NCI-H1092 treated with DMSO at 0.1 percent for 48 hours (cell line): Measurements from ENCODE around the gene EPSTI1.

ENCODE experiments used
- DNase-seq: peaks from one replicate; lab custom pipeline; 2025; lab: John Stamatoyannopoulos, UW

The EPSTI1 gene

DNA sequence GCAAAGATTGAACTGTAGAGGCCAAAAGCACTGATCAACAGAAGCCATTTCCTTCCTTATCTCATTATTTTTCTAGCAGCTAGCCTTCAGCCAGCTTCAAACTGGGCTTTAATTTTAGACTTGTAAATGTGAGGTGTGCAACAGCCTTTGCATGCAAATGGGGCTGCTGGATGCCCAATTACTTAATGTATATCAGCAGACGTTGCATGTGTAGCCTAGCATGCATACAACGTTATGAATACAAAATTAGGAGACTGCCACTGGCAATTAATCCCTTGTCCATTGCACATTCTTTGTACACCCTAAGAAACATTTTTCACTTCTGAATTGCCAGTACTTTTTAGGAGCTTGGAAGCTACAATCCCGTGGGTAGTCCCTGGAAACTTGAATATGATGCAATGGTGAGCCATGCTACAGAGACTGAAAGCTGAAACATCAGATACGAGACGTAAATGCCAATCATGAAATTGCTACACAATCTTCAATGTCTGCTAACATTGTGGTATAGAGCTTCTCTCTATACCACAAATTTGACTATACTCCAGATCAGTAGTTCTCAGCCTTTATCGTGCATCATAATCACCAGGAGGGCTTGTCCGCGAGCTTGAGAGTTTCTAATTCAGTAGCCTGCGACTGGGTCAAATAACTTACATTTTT is 20.2 kb downstream of the EPSTI1 start:
- no peak for DNase-seq

DNA sequence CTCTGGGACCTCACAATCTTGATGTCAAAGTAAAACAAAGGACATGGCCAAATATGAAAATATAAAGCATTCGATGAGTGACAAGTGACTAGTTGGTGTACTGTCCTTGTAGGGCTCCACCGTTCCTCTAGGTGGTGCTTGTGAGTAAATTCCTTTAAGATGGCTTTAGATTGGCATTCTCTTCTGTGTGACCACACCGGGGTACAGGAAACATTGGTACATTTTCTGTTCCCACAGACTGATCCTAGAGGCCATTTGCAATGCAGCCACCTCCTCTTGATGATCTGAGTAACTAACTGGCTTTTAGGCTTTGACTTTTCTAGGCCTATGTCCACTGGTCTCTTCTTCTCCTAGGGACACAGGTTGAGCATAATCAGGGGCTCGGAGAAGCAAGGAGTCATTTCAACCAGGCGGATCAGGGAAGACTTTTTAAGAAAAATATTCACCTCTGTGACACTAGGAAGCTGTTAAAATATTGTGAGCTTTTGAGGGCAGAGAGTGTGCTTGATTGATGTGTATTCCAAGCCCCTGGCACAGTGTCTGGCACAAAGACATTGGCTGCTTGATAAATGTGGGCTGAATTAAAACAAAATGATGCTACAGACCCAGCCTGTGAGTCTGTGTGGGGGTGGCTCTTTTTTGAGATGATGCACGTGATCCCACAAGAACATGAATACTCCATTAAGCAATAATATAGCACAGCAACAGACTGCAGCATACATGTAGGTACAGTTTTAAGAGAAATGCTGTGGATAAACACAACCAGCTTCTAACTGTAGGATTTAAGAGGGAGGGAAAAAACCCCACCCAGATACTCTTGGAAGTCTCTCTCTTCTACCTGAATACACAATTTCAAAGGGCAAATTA is 21.0 kb downstream of the EPSTI1 start:
- DNase-seq, result peak; percentile 18

DNA sequence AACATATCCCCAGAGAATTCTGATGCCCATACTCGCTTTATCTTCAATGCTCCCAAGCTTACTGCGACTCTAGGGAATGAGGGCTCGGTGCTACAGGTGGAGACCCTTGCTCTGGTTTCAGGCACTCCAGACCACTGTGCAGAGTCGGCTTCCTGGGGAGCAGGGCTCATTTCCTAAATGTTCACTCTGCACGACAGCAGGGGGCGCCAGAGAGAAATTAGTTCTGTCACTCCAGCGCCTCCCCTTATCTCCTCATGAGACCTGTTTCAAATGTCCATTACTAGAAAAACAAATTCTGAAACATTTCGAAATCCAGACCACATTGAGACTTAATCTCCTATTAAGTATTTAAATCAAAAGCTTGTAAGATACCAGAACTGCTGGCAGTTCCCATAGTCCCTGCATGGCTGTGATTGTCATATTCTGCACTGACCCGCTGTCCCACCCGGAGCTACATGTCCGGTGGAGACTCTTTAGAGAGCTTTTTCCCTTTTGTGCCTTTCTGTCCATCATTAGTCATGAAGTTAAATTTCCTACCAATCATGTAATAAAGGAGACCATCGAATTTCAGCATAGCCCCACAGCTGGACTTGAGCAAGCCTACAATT is 22.4 kb downstream of the EPSTI1 start:
- peak; percentile 50 for DNase-seq

DNA sequence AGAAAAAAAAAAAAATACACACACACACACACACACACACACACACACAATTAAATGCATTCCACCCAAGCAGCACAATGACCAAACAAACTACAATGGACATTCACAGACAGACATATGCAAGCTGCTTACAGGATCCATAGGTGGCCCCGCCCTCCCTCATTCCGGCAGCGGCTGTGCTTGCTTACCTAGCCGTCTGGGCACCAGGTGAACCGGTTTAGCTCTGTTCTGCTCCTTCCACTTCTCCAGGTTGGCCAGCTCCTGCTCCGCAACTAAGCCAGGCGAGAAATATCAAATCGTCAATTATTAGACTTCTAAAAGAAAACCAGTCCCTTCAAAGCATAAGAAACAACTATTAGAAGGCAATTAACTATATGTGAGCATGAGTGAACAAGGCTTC is 23.1 kb downstream of the EPSTI1 start:
- DNase-seq, result no peak

DNA sequence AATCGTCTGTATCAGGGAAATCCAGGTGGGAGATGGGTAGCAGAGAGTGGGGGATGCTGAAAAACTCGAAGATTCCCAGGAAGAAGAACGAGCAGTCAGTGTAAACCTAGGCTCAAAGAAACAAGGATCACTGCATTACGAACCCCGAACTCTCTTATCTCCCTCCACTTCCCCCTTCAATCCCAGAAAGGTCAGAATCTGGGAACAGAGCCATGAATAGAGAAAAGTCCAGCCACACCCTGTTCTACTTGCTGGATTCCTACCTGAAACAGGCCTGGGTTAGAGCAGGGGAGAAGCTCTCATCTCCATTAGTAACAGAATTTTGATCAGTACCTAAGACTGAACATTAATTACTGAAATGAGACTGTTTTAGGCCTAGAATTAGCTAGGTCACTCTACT is 24.4 kb downstream of the EPSTI1 start:
- DNase-seq, result no peak

DNA sequence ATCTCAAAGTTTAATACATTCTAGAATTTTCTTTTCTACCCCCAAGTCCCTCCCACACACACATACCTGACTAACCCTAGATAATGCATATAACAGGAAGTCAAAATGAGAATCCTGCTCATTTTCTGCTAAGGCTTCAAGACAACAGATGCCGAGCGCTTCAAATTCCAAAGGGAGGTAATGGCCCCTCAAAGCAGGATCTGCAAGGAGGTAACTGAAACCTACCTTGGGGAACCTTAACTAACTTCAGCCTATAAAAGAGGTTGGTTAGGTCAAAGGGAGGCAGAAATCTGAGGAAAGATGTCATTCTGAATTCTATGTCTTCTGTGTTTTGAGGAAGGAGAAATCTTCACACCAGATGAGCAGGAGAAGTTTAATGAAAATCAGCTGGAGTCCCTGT is 26.8 kb downstream of the EPSTI1 start:
- DNase-seq, result no peak

DNA sequence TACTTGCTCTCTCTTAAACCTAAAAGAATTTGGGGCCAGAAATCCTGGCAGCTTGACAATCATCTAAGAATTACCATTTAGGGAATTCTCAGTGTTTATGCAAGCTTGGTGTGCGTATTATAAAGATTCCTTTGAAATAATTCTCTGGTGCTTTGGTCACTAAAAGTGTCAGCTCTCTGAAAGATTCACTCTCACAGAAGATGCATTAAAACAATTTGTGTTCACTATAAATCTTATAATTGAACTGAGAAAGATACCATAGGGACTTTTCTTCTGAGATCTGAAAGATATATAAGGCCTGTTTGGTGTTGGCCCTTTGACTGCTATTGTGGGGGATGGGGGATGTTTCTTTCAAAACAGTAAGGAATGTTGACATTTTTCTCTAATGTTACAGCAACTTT is 27.3 kb downstream of the EPSTI1 start:
- DNase-seq, result no peak

DNA sequence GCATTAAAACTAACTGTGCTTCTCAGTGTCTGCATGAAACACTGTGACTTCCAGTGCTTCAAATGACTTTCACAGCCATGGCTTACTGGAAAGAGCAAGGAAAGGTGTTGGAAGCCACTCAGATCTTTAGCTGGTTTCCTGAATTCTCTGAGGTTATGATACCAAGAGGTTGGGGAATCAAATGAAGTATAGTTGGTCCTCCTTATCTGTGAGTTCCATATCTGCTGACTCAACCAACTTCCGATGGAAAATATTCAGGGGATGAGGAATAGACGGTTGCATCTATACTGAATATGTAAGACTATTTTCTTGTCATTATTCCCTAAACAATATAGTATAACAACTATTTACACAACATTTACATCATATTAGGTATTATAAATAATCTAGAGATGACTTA is 32.4 kb downstream of the EPSTI1 start:
- DNase-seq, result no peak

DNA sequence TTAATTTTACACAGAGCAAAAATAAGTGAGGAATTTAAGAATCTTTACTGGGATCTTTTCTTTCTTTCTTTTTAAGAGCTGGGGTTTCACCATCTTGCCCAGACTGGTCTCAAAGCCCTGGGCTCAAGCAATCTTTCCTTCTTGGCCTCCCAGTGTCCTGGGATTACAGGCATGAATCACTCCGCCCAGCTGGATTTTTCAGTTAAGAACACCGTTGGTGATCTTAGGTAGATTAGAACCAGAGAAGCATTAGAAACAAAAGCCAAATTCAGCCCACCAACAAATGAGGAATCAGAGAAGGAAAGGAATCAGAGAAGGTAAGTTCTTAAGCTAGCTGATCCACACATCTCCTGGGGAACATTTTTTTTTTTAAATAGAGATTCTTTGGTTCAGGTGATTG is 34.2 kb downstream of the EPSTI1 start:
- DNase-seq, result no peak

DNA sequence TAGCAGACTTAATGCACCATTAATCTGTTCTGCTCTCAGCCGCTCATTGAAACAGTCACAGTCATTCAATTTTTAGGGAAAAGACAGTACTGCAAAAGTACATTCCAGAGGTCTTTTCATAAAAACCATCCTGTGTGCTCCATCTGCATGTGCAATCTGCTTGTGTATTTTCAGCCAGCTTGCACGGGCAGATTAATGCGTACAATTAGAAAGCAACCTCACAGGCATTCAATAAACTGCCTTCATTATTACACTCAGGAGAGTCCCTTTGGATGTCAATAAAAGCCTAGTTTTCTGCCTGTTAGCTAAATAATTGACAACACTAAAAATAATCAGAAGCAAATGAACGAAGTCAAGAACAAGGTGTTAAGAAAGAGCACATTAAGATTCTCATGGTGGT is 41.9 kb downstream of the EPSTI1 start:
- no peak for DNase-seq

DNA sequence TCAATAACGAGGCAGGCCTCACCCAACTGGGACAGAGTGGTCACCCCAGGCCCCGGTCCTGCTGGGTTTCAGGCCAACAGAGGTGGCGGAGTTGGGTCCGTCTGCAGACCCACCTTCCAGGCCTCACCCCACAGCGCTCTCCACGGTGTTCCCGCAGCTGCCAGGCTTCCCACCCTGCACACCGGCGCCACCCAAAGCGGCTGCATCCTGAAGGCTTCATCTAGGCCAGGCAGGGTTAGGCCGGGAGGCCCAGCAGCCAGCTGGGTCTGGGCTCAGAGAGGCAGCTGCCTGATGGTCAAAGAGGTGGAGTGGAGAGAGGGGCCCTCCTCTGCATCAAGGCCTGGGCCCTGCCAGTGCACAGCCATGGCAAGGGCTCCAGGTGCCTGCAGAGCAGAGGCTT is 44.1 kb downstream of the EPSTI1 start:
- no peak for DNase-seq

DNA sequence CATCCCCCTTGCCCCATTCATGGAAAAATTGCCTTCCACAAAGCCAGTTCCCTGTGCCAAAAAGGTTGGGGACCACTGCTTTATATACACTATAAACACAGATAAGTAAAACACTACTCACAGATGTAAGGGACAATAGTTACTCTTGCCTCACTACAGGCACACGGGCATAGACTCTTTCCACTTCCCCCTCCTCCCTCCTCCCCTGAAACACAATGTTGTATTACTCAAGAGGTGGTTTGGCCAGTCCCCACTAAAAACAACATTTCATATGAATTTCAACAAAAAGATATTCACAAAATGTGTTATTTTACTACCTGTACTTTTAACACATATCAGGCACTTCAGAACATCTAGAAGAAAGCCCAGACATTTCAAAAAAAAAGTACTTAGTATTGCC is 45.1 kb downstream of the EPSTI1 start:
- no peak for DNase-seq

DNA sequence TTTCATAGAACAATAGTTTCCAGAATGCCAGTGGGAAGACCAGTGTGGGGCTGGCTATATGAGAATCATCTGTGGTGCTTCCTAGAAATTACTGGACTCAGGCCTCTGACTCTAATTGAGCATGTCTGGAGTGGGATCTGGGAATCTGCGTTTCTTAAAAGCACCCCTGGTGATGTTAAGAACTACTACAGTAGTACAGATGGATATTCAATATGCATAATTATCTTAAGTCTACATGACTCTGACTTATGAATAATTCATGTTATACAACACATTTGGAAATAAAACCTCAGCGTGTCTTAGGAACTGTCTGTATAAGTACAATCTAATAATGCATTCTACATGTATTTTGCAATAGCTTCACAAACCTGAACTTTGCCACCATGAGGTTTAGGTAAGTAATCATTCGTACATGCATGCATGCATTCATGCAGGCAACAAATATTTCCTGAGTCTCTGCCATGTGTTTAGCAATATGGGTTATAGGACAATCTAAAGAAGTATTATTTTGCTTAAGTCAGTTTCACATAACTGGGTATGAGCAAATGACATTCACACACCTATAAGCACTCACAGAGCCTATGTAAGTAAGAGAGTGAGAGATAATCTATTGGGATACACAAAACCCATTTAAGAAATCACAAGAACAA is 62.0 kb downstream of the EPSTI1 start:
- DNase-seq, result no peak

DNA sequence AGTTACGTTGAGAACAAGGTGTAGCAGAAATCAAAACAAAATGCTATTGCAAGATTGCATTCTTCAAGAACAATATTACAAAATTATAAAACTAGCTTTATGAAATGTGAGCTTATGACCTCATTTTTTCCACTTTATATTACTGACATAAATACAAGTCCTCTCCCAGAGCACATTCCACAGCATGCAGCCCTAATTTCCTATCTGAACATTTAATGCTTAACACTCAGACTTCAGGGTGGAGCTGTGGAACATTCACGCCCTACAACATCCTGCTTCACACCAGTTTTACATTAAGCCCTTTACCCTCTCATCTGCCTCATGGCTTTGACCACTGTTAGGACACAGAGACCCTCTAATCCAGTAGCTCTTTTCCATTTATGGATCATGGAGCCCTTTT is 65.5 kb downstream of the EPSTI1 start:
- no peak for DNase-seq

DNA sequence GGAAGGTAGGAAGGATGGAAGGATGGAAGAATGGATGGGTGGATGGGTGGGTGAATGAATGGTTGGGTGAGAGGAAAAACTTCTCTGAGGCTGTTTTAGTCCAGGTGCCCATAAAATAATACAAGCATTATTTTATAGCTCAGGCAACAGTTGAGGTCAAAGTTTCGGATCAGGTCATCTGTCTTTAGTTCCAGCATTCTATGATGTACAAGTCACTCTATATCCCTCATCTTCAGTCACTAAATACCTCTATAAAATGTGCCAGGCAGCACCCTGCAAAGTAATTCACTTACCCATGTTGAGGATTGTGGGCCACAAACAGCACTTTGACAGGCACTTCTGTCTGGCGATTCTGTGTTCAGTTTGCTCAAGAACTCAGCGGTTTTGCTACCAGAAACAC is 66.0 kb downstream of the EPSTI1 start:
- DNase-seq, result no peak

DNA sequence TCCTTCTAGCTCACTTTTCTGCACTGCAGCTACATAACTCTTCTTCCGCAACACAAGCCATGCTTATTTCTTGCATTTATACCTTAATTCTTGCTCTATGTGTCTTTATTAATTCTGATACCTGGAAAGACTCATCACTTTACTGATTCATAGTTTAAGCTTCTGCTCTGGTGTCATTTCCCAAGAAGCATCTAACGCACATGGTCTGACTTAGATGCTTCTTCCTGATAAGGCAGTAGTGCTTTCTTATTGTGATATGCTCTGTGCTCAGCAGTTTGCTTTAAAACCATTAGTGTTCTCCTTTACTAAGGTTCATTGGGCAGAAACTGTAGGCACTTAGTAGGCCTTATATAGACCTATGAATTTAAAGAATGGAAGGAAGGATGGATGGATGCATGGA is 66.4 kb downstream of the EPSTI1 start:
- no peak for DNase-seq

DNA sequence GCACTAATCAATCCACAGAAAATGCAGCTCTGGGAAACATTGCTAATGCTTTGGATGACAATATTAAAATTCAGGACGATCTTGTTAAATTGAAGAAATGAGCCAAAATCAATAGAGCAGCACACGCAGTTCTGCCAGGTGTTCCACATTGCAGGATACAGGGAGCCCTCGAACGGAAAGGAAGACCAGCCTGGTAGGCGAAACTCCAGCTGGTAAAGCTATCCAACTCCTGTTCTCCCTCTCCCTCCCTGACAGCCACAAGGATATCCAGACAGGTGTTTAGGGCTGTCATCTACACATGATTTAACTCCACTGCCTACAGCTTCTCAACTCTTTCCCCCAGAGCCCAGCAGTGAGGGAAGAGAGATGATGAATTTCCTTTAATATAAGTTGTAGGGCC is 67.7 kb downstream of the EPSTI1 start:
- peak; percentile 36 for DNase-seq

DNA sequence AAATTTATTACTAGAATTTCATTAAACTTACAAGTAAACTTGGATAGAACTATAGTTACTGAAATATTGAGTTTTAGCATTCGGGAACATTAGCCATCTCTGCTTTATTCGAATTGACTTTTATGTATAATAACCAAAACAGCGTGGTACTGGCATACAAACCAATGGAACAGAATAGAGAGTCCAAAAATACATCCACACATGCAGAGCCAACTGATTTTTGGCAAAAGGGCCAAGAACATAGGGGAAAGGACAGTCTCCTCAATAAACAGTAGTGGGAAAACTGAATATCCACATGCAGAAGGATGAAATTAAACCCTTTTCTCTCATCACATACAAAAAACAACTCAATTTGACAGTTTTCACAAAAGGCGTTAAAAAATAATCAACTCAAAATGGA is 84.3 kb downstream of the EPSTI1 start:
- no peak for DNase-seq

DNA sequence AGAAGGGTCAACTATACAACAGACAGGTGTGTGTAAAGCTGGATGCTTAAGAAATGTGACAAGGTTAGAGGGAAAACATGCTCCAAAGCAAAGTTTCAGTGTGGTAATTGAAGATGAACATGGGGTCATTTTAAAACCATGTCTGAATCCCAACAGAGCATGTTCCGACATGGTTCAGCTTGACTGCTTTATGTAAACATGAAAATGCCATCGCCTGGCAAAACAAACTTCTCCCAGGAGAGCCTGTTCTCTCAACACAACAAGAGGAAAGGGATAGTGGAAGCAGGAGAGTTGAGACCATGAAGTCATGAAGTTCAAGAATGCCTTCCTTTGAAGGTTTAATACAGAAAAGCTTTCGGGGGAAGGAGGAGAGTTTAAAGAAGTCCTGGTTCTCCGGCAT is 85.8 kb downstream of the EPSTI1 start:
- DNase-seq, result no peak

DNA sequence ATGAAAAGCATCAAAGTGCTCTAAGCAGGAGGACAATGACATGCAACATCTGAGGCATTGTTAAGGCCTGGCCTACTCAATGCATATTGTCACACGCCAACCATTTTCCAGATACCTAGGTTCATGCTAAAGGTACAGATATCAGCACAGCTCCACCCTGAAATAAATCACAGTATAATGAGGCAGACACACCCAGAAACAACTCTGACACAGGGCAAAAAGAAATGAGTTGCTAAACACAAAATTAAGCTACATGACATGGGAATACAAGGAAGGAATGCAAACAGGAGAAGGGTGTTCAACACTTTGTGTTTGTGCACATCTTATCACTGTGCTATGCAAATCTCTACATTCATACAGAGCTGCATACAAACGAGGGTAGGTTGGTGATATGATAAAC is 86.5 kb downstream of the EPSTI1 start:
- no peak for DNase-seq

DNA sequence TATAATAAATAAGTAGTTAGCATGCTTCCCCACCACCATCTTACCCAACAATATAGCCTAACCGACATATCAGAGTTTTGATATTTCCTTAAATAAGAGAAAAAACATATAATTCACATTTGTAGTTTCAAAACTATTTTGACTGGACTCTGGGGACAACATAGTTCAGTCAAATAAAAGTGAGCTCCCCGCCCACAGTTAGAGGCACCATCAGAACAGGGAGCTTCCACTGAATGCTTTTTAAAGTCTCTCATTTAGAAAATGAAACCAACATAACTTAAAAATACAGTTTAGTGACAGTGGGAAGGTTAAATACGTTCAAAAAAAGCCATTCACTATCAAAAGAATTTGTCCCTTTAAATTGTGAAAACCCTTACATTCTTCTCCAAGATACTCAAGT is 92.8 kb downstream of the EPSTI1 start:
- no peak for DNase-seq

DNA sequence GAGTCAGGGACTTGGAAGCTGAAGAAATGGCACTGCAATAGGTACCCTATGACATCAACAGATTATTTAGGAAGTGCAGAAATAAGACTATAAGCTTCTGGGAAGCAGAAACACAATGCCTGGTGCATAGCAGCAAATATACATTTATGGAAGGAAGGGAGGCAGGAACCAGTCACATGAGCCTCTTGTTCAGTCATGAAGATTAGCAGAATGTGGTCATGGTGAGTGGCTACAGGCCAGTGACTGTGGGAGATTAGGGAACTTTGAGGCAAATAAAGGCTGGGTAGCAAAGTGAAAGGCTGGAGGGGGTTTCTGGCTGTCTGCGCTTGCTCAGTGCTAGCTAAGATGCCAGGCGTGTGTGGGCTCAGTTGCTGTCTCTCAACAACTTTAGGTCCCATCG is 96.3 kb downstream of the EPSTI1 start:
- no peak for DNase-seq

DNA sequence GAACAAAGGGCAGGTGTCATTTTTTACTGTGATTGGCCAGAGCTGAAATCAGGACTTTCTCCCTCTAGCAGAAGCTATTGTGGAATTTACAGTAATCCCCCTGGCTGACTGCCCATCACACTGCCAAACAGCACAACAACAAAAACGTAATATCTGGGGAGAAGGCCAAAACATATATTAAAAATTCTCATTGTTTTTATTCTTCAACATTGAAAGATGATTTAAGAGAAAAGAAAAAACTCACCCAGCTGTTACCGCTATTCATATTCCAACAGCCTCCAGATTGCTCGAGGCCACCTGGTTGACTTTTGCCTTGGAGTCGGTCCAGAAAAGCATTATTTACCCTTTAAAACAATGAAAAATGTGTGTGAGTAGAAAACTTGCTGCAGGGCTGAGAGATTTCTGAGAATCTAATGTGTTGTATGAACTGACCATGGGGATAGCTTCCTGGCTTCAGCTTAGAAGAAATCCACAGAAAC is 97.2 kb downstream of the EPSTI1 start:
- DNase-seq, result peak; percentile 77
